Measurements from ENCODE around the gene WRAP73. TPM values are rescaled to one million over a fixed set of nuclear protein-coding genes. Genes with fewer than 3 reads are reported as not detected.
A peak's percentile ranks its signal among the peaks of the same experiment; 100 is the strongest.

Gene WRAP73
- total and polyA plus RNA-seq, 9 of the 15 experiments (the other 6 are each of a cell fraction or from before 2014, with no cell fraction given): 4.3 to 51.8 (median 30.1) TPM

DNA sequence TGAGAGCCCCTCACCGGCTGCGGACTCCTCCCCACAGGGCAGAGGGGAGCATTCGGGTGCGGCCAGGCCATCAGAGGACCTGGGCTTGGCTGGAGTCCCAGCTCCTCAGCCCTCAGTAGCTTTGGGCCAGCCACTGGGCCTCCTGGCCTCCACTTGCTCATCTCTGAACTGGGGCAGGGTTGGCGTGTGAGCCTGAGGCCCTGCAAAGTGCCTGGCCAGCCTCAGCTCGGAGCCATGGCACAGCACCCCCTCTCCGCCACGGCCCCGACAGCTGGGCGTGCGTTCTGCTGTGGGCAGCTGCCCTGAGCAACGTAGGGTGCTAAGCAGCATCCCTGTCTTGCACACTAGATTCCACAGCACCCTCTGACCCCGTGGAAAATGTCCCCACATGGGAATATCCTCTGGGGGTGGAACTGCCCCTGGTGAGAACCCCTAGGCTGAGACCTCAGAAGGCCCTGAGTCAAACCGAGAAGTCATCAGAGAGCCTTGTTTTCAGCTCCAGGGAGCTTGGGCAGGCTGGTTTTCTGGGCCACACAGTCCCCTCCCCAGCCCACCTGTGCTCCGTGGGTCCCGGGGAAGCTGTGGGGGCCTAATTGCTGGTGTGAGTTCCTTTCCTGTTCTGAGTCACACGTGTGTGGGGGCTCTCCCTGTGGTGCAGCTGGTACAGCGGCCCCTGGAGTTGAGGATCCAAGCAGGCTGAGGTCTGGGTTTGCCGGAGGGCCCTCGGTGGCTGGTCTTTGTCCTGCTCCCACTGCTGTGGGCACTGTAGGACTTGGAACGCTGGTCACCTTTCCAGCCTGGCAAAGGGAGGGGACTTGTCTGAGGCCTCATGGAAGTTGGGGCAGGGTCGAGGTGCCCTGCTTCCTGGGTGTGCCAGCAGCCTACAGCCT is 26.9 kb upstream of the WRAP73 start:
- no peak overlapping the region for H3K9ac ChIP-seq (ENCODE audit: insufficient read depth in 1 of 2, low read depth in 2 of 2, low read length in 2 of 2)
- peaks cover 3 to 68% of the 10 kb centered on the region in 2 experiments; a peak in 3 of 5 replicates for H3K4me1 ChIP-seq (replicated peaks in 1 of 2; ENCODE audit: control insufficient read depth in 2 of 2, insufficient read depth in 2 of 2, low read length in 2 of 2)
- ChIA-PET CTCF (ENCODE audit: low intra/inter-chr PET ratio) (no interaction called here), POLR2A (interaction anchor here (0.5 to 1.0 kb wide), 5 partner anchors 8 to 114 kb away, joined by 3 read pairs; no protein-coding TSS in a partner anchor)
- no TSS peak for BruUV-seq (replicated peaks)
- H3K27me3 ChIP-seq (ENCODE audit: control insufficient read depth in 2 of 2, insufficient read depth in 2 of 2, low read length in 2 of 2): peaks cover 29 to 73% of the 10 kb centered on the region in 2 experiments; a peak in 4 of 5 replicates
- WGBS (ENCODE audit: insufficient coverage, low coverage, missing lambda C conversion rate): 15% methylated on average over 22 of the region's 22 CpGs
- peaks cover 4% of the 10 kb centered on the region for H3K9me1 ChIP-seq (ENCODE audit: control insufficient read depth, insufficient read depth, low read length)
- ATAC-seq (peak; percentile 18), FAIRE-seq (no peak), DNase-seq (ENCODE audit: extremely low read depth in 1 of 4, low spot score in 3 of 4) (no peak)
- H3K79me2 ChIP-seq (ENCODE audit: control insufficient read depth, insufficient read depth, low read length): no peaks in the 10 kb centered on the region
- H2AFZ ChIP-seq (ENCODE audit: low read depth, low read length): no peak overlapping the region
- no peaks in the 10 kb centered on the region for H3K36me3 ChIP-seq (ENCODE audit: control insufficient read depth, insufficient read depth, low read length)
- in situ Hi-C loops (cut with MboI) (no loop called here), intact Hi-C loops (cut with micrococcal nuclease) (no loop called here)
- H3K4me2 ChIP-seq (ENCODE audit: insufficient read depth, low read length): no peak overlapping the region
- peaks cover 48% of the 10 kb centered on the region for H4K20me1 ChIP-seq (replicated peaks; ENCODE audit: control insufficient read depth, insufficient read depth, low read length)
- H3K4me3 ChIP-seq: no peak overlapping the region
- no peaks in the 10 kb centered on the region for H3K9me3 ChIP-seq (replicated peaks; ENCODE audit: control insufficient read depth, insufficient read depth, low read depth, low read length)
- no peak overlapping the region for H3K27ac ChIP-seq (ENCODE audit: extremely low read depth, low read depth, low read length)
- TF ChIP-seq RBM17 (IDR thresholded peaks at IDR 0.05; ENCODE audit: borderline replicate concordance, low read depth, low read length) (no peak), FIP1L1 (IDR thresholded peaks at IDR 0.05; ENCODE audit: low read depth, low read length, poor library complexity, severe bottlenecking) (no peak), CCAR2 (IDR thresholded peaks at IDR 0.05; ENCODE audit: low read depth, low read length) (no peak), MCM2 (IDR thresholded peaks at IDR 0.05; ENCODE audit: low read depth) (no peak), STAT5A (IDR thresholded peaks at IDR 0.05; ENCODE audit: borderline replicate concordance, low read length) (no peak), ATF1 (CRISPR knock-in tag; IDR thresholded peaks at IDR 0.05) (no peak), ATF1 (tag; IDR thresholded peaks at IDR 0.05) (no peak), ZNF165 (CRISPR knock-in tag; IDR thresholded peaks at IDR 0.05; ENCODE audit: borderline replicate concordance) (no peak), ZNF668 (CRISPR knock-in tag; IDR thresholded peaks at IDR 0.05) (no peak), MAX (CRISPR knock-in tag; IDR thresholded peaks at IDR 0.05) (no peak), ZNF592 (IDR thresholded peaks at IDR 0.05) (no peak), KLF6 (CRISPR knock-in tag; IDR thresholded peaks at IDR 0.05; ENCODE audit: borderline replicate concordance) (no peak), EZH2 (IDR thresholded peaks at IDR 0.05; ENCODE audit: borderline replicate concordance, low read depth, low read length) (no peak)
- TF ChIP-seq, protein P1, sequence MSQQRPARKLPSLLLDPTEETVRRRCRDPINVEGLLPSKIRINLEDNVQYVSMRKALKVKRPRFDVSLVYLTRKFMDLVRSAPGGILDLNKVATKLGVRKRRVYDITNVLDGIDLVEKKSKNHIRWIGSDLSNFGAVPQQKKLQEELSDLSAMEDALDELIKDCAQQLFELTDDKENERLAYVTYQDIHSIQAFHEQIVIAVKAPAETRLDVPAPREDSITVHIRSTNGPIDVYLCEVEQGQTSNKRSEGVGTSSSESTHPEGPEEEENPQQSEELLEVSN (IDR thresholded peaks at IDR 0.05; ENCODE audit: borderline replicate concordance in 1 of 2, extremely low read depth in 1 of 2, insufficient read depth in 1 of 2, insufficient read length in 1 of 2, low read depth in 1 of 2, low read length in 1 of 2, poor library complexity in 1 of 2, severe bottlenecking in 1 of 2): no peak
- TF ChIP-seq, protein P2, sequence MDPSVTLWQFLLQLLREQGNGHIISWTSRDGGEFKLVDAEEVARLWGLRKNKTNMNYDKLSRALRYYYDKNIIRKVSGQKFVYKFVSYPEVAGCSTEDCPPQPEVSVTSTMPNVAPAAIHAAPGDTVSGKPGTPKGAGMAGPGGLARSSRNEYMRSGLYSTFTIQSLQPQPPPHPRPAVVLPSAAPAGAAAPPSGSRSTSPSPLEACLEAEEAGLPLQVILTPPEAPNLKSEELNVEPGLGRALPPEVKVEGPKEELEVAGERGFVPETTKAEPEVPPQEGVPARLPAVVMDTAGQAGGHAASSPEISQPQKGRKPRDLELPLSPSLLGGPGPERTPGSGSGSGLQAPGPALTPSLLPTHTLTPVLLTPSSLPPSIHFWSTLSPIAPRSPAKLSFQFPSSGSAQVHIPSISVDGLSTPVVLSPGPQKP (CRISPR knock-in tag; IDR thresholded peaks at IDR 0.05): no peak
